ENCODE data around the gene GIPC2. TPM values are rescaled to one million over a fixed set of nuclear protein-coding genes. Genes with fewer than 3 reads are reported as not detected.
A peak's percentile ranks its signal among the peaks of the same experiment; 100 is the strongest.
"Not testable (repeated sequence)": the region's sequence is repeated elsewhere in the genome, so short reads cannot be mapped to it uniquely, and the experiment has no call there.

GIPC2 gene
- total RNA-seq, 8 experiments from 2014 or later = 0.09 to 0.78 (median 0.43) TPM; not detected in 1

DNA sequence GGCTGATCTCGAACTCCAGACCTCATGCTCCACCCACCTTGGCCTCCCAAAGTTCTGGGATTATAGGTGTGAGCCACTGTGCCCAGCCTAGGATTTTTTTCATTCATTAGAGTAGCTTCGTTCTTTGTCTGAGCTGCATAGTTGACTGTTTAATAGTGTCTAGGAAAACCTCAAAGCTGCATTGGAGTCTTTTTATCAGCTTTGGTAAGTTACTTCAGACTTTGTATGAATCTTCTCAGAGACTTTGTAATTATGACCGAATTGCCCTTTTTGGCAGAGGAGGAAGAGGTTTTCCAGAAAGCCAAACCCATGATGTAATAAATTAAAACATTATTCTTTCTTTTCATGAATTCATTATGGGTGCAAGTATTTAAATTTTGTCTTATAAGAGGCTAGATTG lies 35.9 kb upstream of the GIPC2 start:
- ATAC-seq (replicated peaks in 6 of 8) = no peak
- H3K4me3 ChIP-seq = no peak overlapping the region
- H3K27ac ChIP-seq = no peak overlapping the region
- H3K4me1 ChIP-seq (replicated peaks in 1 of 2) = peaks cover 0 to 17% of the 10 kb centered on the region in 2 donors
- in situ Hi-C loops (cut with MboI; ENCODE audit: low pct_unique_long_range_greater_than_20kb in 2 of 9, low sequenced_read_pairs in 9 of 9, unreplicated experiment in 9 of 9) = loop anchor here in 1 of 9 experiments (25.0 kb wide), 1 partner anchor 102 kb away; no protein-coding TSS in a partner anchor
- 0 to 100% (median 83%) methylated on average over 1 to 3 of the region's 3 CpGs; no CpG with 5 or more reads in 1 of the 10 experiments for WGBS, 10 experiments

DNA sequence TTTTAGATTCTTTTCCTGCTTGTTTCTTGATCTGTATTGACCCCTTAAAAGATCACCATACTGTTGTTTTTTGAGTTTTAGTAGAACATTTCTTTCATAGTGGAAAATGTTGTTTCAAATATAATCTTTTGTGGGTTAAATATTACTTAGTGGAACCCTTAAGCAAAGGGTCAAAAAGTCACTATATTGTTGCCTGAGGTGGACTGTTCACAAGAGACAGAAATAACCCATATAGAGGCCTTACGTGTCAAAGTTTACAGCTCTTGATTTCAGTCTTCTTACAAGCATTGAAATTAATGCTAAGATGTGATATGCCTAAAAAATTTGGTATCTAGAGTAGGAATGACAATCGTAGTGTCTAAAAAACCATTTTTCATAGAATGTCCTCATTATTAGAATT lies 34.7 kb upstream of the GIPC2 start:
- in situ Hi-C loops (cut with MboI; ENCODE audit: low pct_unique_long_range_greater_than_20kb in 2 of 9, low sequenced_read_pairs in 9 of 9, unreplicated experiment in 9 of 9) = loop anchor here in 1 of 9 experiments (25.0 kb wide), 1 partner anchor 101 kb away; no protein-coding TSS in a partner anchor
- 87 to 100% (median 100%) methylated on average over 1 to 2 of the region's 2 CpGs; no CpG with 5 or more reads in 1 of the 10 experiments for WGBS, 10 experiments
- H3K27ac ChIP-seq = no peak overlapping the region
- no peak overlapping the region for H3K4me3 ChIP-seq
- no peak for ATAC-seq (replicated peaks in 6 of 8)
- peaks cover 0 to 13% of the 10 kb centered on the region in 2 donors for H3K4me1 ChIP-seq (replicated peaks in 1 of 2)

DNA sequence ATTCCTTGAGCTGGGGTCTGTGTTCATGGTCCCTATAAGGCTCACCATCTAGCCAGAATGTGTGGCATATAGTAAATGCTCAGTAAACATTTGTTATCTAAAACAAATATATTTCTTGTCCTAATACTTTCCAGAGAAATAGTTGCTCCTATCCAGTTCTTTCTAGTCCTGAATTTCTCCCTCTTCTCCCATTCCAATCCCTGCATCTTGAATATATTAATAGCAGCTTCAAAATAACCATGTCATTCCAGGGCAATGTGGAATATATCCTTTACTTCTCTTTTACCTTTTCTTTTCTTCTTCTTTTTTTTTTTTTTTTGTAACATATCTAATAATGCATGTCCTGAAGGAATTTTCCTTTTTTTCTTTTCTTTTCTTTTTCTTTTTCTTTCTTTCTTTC lies 30.6 kb upstream of the GIPC2 start:
- in situ Hi-C loops (cut with MboI; ENCODE audit: low pct_unique_long_range_greater_than_20kb in 2 of 9, low sequenced_read_pairs in 9 of 9, unreplicated experiment in 9 of 9) = loop anchor here in 1 of 9 experiments (25.0 kb wide), 1 partner anchor 97 kb away; no protein-coding TSS in a partner anchor
- Histone ChIP-seq H3K4me1 (replicated peaks in 1 of 2) (no peaks in the 10 kb centered on the region), H3K27ac (no peak overlapping the region), H3K4me3 (no peak overlapping the region)
- no peak for ATAC-seq (replicated peaks in 6 of 8)

DNA sequence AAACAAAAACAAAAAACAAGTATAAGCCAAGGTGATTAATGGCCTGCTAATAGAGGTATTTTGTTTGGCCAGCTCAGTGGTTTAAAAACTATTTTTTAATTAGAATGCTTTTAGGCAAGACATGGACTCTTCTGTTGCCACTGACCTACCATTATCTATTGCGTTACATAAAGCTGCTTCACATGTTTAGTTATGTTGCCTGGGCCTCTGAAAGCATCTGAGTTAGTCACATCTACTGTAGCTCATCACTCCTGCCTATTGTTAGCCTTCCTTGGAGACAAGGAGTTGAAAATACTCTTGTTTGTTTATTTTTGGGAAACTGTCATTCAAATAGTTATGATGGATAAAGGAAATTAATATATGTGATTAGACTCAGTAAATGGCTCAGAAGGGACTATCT lies 26.7 kb upstream of the GIPC2 start:
- peak in 2 of 8 experiments; percentile 10 to 80 for ATAC-seq (replicated peaks in 6 of 8)
- H3K4me1 ChIP-seq (replicated peaks in 1 of 2) = no peaks in the 10 kb centered on the region
- 83 to 100% (median 96%) methylated on average over 1 of the region's 1 CpG; no CpG with 5 or more reads in 2 of the 10 experiments for WGBS, 10 experiments
- H3K4me3 ChIP-seq = no peak overlapping the region
- in situ Hi-C loops (cut with MboI; ENCODE audit: low pct_unique_long_range_greater_than_20kb in 2 of 9, low sequenced_read_pairs in 9 of 9, unreplicated experiment in 9 of 9) = loop anchor here in 1 of 9 experiments (25.0 kb wide), 1 partner anchor 93 kb away; no protein-coding TSS in a partner anchor
- no peak overlapping the region for H3K27ac ChIP-seq

DNA sequence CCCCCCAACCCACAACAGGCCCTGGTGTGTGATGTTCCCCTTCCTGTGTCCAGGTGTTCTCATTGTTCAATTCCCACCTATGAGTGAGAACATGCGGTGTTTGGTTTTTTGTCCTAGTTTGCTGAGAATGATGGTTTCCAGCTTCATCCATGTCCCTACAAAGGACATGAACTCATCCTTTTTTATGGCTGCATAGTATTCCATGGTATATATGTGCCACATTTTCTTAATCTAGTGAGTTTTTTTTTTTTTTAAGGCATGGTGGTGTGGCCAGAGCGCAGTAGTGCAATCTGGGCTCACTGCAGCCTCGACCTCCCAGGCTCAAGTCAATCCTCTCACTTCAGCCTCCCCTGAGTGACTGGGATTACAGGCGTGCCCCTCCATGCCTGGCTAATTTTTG lies 24.6 kb upstream of the GIPC2 start:
- WGBS, 10 experiments = 80 to 100% (median 91%) methylated on average over 1 to 4 of the region's 4 CpGs; no CpG with 5 or more reads in 4 of the 10 experiments

DNA sequence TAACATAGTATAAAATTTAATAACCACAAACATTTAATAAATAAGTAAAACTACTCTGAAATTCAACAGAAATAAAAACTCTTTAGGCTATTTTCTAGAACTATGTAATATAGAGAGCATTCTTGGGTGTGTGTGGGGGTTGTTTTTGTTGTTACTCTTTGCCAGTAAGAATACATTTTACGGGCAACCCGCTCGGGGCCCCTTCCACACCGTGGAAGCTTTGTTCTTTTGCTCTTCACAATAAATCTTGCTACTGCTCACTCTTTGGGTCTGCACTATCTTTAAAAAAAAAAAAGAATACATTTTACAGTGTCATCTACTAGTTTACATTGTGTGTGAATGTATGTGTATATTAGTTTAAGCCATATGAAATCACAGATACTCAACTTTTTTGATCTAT lies 16.0 kb upstream of the GIPC2 start:
- peak in 5 of 8 experiments; percentile 39 to 57 (median 45) for ATAC-seq (replicated peaks in 6 of 8)
- in situ Hi-C loops (cut with MboI; ENCODE audit: low pct_unique_long_range_greater_than_20kb in 2 of 9, low sequenced_read_pairs in 9 of 9, unreplicated experiment in 9 of 9) = no loop called here
- WGBS, 10 experiments = 10 to 88% (median 38%) methylated on average over 2 to 4 of the region's 4 CpGs; no CpG with 5 or more reads in 2 of the 10 experiments
- Histone ChIP-seq H3K27ac (no peak overlapping the region), H3K4me1 (replicated peaks in 1 of 2) (peaks cover 0 to 2% of the 10 kb centered on the region in 2 donors), H3K4me3 (no peak overlapping the region)

More for the DNA sequence above, 24.6 kb upstream of the GIPC2 start:
- in situ Hi-C loops (cut with MboI; ENCODE audit: low pct_unique_long_range_greater_than_20kb in 2 of 9, low sequenced_read_pairs in 9 of 9, unreplicated experiment in 9 of 9) = loop anchor here in 1 of 9 experiments (25.0 kb wide), 1 partner anchor 91 kb away; no protein-coding TSS in a partner anchor
- not testable (repeated sequence) for H3K27ac ChIP-seq; H3K4me3 ChIP-seq; H3K4me1 ChIP-seq (replicated peaks in 1 of 2)
- ATAC-seq (replicated peaks in 6 of 8) = peak in 1 of 8 experiments; percentile 17

DNA sequence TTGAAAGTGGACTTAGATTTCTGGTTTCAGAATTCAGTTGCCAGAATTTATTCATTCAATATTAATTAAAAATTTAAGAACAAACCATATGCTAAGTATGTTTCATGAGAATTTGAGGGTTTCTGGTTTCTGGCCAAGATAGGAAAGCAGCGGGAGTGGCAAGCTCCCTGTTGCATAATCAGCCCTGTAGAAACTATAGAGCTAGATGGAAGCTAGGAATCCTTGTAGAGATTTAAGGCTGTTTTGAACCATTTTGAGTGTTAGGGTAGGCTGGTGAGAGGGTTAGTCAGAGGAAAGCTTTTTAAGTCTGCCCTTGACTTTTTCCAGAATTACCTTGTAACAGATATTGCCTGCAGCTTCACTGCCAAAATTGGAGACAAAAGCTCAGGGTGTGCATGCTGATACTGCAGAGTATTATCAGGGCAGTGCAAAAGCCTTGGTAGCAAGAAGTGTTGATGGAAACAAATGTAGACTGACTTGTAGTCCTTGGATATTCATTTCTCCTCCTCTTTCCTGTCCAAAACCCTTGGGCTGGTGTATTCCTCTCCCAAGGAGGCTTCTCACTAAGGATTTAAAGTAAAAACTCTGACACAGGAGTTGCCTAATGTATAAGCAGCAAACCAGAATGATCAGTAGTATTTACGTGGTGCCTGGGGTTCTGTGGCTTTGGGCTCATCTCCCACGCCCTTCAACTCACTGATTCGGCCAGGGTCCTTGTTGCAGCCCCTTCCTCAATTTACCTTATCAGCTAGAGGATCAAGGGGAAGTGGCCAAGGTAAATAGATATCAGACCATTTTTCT lies 12.6 kb upstream of the GIPC2 start:
- H3K4me3 ChIP-seq = no peak overlapping the region
- WGBS, 10 experiments = 49 to 100% (median 68%) methylated on average over 1 to 4 of the region's 4 CpGs; no CpG with 5 or more reads in 1 of the 10 experiments
- H3K4me1 ChIP-seq (replicated peaks in 1 of 2) = peaks cover 0 to 2% of the 10 kb centered on the region in 2 donors
- ATAC-seq (replicated peaks in 6 of 8) = peak in 3 of 8 experiments; percentile 41 to 71 (median 66)
- in situ Hi-C loops (cut with MboI; ENCODE audit: low pct_unique_long_range_greater_than_20kb in 2 of 9, low sequenced_read_pairs in 9 of 9, unreplicated experiment in 9 of 9) = no loop called here
- no peak overlapping the region for H3K27ac ChIP-seq

DNA sequence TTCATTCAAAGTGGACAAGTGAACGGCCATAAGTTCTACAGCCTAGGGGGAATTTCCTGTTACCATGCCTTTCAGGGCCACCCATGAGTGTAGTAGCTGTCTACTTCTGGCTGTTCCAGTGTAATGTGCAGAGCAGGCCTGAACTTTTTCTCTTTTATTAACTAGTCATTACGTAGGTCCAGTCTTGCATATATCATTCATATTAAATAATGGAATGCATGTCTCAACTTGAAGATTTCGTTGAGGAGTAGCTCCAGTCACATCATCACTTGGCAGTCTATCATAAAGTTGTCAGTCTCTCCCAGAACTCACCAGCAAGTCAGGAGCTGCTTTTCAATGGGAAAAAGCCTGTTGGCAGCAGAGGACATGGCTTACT lies 12.0 kb upstream of the GIPC2 start:
- H3K4me3 ChIP-seq = no peak overlapping the region
- H3K4me1 ChIP-seq (replicated peaks in 1 of 2) = peaks cover 0 to 2% of the 10 kb centered on the region in 2 donors
- ATAC-seq (replicated peaks in 6 of 8) = no peak
- in situ Hi-C loops (cut with MboI; ENCODE audit: low pct_unique_long_range_greater_than_20kb in 2 of 9, low sequenced_read_pairs in 9 of 9, unreplicated experiment in 9 of 9) = no loop called here
- no peak overlapping the region for H3K27ac ChIP-seq
- WGBS, 10 experiments = 61 to 90% (median 80%) methylated on average over 1 to 3 of the region's 3 CpGs; no CpG with 5 or more reads in 5 of the 10 experiments

DNA sequence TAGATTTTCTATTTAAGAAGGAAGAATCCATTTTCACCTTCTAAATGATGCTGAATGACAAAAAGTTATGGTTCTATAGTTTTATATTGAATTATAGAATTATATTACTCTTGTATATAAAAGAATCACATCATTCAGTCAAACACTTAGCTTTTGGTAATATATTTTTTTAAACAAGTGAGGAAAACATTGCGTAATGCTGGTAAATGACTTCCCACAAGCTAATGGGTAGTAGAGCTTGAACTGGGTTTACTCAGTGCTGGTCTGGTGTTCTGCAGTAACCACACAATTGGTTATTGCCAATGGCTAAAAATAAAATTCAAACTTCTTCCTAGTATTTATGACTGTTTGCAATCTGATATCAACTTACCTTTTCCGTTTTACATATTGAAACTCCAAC lies 10.6 kb upstream of the GIPC2 start:
- H3K27ac ChIP-seq = no peak overlapping the region
- peaks cover 0 to 2% of the 10 kb centered on the region in 2 donors for H3K4me1 ChIP-seq (replicated peaks in 1 of 2)
- in situ Hi-C loops (cut with MboI; ENCODE audit: low pct_unique_long_range_greater_than_20kb in 2 of 9, low sequenced_read_pairs in 9 of 9, unreplicated experiment in 9 of 9) = no loop called here
- WGBS, 10 experiments = 69 to 100% (median 85%) methylated on average over 1 to 2 of the region's 2 CpGs
- ATAC-seq (replicated peaks in 6 of 8) = no peak
- H3K4me3 ChIP-seq = no peak overlapping the region

DNA sequence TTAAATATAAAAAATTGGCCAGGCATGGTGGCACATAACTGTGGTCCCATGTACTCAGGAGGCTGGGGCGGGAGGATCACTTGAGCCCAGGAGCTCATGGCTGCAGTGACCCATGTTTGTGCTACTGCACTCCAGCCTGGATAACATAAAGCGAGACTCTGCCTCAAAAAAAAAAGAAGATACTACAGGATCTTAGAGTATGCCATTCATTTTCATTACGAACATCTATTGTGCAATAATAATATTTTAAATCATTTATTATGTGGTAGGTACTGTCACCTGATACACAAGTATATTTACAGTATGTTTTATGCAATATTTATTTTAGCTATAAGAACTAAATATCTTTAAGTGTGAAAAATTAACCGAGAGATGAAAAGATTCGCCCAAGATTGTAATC lies 9.3 kb upstream of the GIPC2 start:
- 67 to 100% (median 78%) methylated on average over 2 to 5 of the region's 5 CpGs; no CpG with 5 or more reads in 1 of the 10 experiments for WGBS, 10 experiments
- H3K27ac ChIP-seq = no peak overlapping the region
- no peak for ATAC-seq (replicated peaks in 6 of 8)
- no peaks in the 10 kb centered on the region for H3K4me1 ChIP-seq (replicated peaks in 1 of 2)
- in situ Hi-C loops (cut with MboI; ENCODE audit: low pct_unique_long_range_greater_than_20kb in 2 of 9, low sequenced_read_pairs in 9 of 9, unreplicated experiment in 9 of 9) = no loop called here
- H3K4me3 ChIP-seq = no peak overlapping the region

DNA sequence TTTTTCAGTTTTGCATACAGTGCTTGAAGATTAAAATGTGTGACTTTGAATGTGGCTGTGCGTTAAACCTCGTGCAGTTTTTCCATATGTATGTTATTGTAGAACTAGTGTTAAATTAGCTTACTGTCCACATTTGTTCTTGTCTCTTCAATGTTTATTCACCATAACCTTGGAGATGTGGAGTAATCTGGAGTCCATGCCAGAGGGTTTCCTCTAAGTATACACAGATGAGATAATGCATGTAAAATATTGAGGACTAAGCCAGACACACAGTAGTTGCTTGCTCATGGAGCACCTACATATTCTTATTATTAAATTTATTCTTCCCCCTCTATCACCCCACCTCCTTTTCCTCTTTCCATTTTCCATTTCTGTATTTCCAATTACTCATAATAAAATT lies 7.7 kb upstream of the GIPC2 start:
- ATAC-seq (replicated peaks in 6 of 8) = peak in 6 of 8 experiments; percentile 47 to 97 (median 82)
- 0 to 100% (median 82%) methylated on average over 1 to 2 of the region's 2 CpGs; no CpG with 5 or more reads in 2 of the 10 experiments for WGBS, 10 experiments
- H3K27ac ChIP-seq = no peak overlapping the region

DNA sequence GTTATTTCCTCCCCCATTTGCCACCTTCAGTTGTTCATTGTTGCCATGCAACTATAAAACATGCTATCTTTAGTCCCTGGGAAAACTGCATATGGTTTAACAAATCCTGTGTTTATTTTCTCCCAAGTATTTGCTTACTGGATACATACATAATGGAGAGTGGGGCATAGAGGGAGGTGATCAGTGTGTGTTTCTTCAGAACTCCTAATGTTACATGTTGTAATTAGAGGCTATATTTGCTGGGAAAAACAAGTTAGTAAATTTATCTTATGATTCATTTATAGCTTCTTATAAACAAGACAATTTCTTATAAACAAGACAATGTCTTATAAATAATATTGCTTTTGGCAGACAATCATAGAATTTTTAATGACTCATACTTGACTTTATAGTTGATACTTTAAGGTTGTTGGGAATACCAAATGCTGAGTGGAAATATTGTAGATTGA lies 7.3 kb upstream of the GIPC2 start:
- ATAC-seq (replicated peaks in 6 of 8) = peak in 6 of 8 experiments; percentile 28 to 95 (median 94)
- in situ Hi-C loops (cut with MboI; ENCODE audit: low pct_unique_long_range_greater_than_20kb in 2 of 9, low sequenced_read_pairs in 9 of 9, unreplicated experiment in 9 of 9) = no loop called here
- Histone ChIP-seq H3K27ac (no peak overlapping the region), H3K4me3 (no peak overlapping the region), H3K4me1 (replicated peaks in 1 of 2) (no peaks in the 10 kb centered on the region)

More for the DNA sequence above, 7.7 kb upstream of the GIPC2 start:
- in situ Hi-C loops (cut with MboI; ENCODE audit: low pct_unique_long_range_greater_than_20kb in 2 of 9, low sequenced_read_pairs in 9 of 9, unreplicated experiment in 9 of 9) = no loop called here
- Histone ChIP-seq H3K4me3 (no peak overlapping the region), H3K4me1 (replicated peaks in 1 of 2) (no peaks in the 10 kb centered on the region)

DNA sequence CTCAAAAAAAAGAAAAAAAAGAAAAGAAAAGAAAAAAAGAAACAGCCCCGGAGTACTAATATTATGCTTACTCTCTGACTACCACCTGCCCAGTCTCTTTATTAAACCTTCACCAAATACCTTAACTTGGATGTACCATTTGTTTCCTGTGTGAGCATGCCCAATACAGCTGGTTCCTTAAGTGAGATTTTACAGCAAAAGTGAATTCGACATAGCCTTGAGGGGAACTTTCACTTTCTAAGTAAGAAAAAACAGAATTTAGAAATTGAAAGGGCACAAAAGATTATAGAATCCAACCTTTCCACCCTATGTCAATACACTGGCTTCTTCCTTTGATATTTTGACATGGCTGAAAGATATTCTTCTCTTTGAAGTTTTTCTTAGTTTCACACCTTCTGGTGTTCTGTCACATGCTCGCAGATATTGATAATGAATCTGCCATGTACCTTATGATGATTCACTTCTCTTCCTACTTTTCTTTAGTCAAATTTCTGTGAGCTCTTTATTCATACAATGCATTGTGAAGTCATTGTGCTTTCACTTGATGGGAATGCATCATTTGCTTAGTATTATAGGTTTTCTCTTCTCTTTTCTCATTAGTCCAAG lies 5.2 kb upstream of the GIPC2 start:
- 44 to 94% (median 83%) methylated on average over 1 to 3 of the region's 3 CpGs; no CpG with 5 or more reads in 1 of the 10 experiments for WGBS, 10 experiments
- in situ Hi-C loops (cut with MboI; ENCODE audit: low pct_unique_long_range_greater_than_20kb in 2 of 9, low sequenced_read_pairs in 9 of 9, unreplicated experiment in 9 of 9) = no loop called here
- no peak overlapping the region for H3K4me3 ChIP-seq
- H3K27ac ChIP-seq = no peak overlapping the region
- no peak for ATAC-seq (replicated peaks in 6 of 8)
- no peaks in the 10 kb centered on the region for H3K4me1 ChIP-seq (replicated peaks in 1 of 2)
